Measurements from ENCODE around the gene EYA2. TPM values are rescaled to one million over a fixed set of nuclear protein-coding genes. Genes with fewer than 3 reads are reported as not detected.

Gene EYA2
- total RNA-seq, 1 donor from 2014 or later = not detected

DNA sequence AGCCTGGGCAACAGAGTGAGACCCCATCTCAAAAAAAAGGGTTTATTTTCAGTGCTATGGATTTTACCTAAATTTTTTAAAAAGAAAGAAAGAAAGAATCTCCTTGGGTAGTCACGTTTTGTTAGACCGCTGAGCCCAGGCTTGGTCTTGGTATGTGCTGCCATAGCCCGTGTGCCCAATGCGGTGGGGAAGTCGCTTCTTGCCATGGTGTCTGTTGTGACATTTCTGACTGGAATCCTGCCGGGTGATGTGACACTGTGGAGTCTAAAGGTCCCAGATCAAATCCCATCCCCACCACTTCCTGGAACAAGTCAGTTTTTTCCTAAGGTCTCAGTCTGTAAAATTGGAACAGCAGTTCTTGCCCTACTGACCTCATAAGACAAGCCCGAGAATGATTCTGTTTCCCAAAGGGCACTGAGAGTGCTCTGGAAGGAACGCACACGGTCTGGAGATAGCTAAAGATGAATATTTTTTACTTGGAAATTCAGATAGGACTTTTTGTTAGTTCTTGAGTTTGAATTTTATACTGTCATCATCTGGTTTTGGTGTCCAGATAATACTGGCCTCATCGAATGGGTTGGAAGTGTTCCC, 225.8 kb downstream of the EYA2 start:
- Histone ChIP-seq H3K27me3 (ENCODE audit: control insufficient read depth, insufficient read depth, low read length) (no peaks in the 10 kb centered on the region), H3K36me3 (ENCODE audit: control insufficient read depth, insufficient read depth, low read length) (no peaks in the 10 kb centered on the region), H3K4me3 (ENCODE audit: low read depth, low read length) (no peak overlapping the region)
- TF ChIP-seq, protein P1, sequence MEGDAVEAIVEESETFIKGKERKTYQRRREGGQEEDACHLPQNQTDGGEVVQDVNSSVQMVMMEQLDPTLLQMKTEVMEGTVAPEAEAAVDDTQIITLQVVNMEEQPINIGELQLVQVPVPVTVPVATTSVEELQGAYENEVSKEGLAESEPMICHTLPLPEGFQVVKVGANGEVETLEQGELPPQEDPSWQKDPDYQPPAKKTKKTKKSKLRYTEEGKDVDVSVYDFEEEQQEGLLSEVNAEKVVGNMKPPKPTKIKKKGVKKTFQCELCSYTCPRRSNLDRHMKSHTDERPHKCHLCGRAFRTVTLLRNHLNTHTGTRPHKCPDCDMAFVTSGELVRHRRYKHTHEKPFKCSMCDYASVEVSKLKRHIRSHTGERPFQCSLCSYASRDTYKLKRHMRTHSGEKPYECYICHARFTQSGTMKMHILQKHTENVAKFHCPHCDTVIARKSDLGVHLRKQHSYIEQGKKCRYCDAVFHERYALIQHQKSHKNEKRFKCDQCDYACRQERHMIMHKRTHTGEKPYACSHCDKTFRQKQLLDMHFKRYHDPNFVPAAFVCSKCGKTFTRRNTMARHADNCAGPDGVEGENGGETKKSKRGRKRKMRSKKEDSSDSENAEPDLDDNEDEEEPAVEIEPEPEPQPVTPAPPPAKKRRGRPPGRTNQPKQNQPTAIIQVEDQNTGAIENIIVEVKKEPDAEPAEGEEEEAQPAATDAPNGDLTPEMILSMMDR (IDR thresholded peaks at IDR 0.05; ENCODE audit: insufficient read depth, low read length, poor library complexity, severe bottlenecking) = no peak
- DNase-seq (ENCODE audit: low read depth) = no peak

DNA sequence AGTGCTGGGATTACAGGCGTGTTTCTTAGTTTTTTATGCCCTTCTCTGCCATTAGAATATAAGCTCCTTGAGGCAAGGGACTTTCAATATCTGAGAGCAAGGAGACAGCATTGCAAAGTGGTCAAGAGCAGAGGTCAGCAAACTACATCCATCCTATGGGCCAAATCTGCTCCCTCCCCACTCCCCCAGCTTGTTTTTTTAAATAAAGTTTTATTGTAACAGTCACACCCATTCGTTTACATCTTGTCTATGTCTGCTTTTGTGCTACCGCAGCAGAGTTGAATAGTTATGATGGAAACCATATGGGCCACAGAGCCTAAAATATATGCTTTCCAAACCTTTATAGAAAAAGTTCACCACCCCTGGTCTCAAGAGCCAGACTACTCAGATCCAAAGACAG, 227.9 kb downstream of the EYA2 start:
- no peak overlapping the region for H3K4me3 ChIP-seq (ENCODE audit: low read depth, low read length)
- TF ChIP-seq, protein P1 (IDR thresholded peaks at IDR 0.05; ENCODE audit: insufficient read depth, low read length, poor library complexity, severe bottlenecking) = no peak
- no peak for DNase-seq (ENCODE audit: low read depth)
- H3K27me3 ChIP-seq (ENCODE audit: control insufficient read depth, insufficient read depth, low read length) = no peaks in the 10 kb centered on the region
- H3K36me3 ChIP-seq (ENCODE audit: control insufficient read depth, insufficient read depth, low read length) = no peaks in the 10 kb centered on the region

DNA sequence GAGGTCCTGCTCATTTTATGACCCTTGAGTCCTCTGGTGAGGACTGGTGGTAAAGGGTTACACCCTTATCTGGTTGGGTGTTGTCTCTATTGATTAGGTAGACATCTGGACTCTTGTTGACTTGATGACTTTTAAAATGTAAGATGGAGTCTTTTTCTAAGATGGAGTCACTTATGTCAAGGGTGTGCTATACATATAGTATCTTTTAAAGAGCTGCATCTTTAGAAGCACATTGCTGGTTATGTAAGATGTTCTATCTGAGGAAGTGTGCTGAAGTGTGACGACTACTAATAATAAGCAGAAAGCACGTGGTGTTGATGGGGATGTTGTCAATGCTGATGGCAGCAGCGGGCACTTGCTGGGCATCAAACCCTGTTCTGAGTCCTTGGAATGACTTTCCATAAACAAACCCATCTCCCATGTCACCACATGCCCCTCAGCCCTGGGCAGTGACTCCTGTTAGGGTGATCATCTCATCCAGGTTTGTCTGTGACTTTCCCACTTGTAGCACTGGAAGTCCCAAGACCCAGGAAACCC, 229.6 kb downstream of the EYA2 start:
- DNase-seq (ENCODE audit: low read depth) = no peak
- H3K36me3 ChIP-seq (ENCODE audit: control insufficient read depth, insufficient read depth, low read length) = no peaks in the 10 kb centered on the region
- H3K4me3 ChIP-seq (ENCODE audit: low read depth, low read length) = no peak overlapping the region
- TF ChIP-seq, protein P1 (IDR thresholded peaks at IDR 0.05; ENCODE audit: insufficient read depth, low read length, poor library complexity, severe bottlenecking) = no peak
- no peaks in the 10 kb centered on the region for H3K27me3 ChIP-seq (ENCODE audit: control insufficient read depth, insufficient read depth, low read length)

DNA sequence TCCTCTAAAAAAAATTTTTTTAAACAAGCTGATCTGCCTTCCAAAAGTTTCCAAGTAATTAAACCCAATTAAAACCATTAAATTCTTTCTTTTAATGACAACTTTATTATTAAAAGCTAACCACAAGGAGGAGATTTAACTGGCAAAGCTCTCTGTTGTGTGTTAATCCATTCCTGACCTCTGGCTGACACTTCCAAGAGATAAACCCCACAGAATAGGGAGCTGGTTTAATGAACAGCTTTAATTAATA, 230.8 kb downstream of the EYA2 start:
- TF ChIP-seq, protein P1 (IDR thresholded peaks at IDR 0.05; ENCODE audit: insufficient read depth, low read length, poor library complexity, severe bottlenecking) = no peak
- H3K36me3 ChIP-seq (ENCODE audit: control insufficient read depth, insufficient read depth, low read length) = no peaks in the 10 kb centered on the region
- no peak for DNase-seq (ENCODE audit: low read depth)
- no peaks in the 10 kb centered on the region for H3K27me3 ChIP-seq (ENCODE audit: control insufficient read depth, insufficient read depth, low read length)
- H3K4me3 ChIP-seq (ENCODE audit: low read depth, low read length) = no peak overlapping the region

DNA sequence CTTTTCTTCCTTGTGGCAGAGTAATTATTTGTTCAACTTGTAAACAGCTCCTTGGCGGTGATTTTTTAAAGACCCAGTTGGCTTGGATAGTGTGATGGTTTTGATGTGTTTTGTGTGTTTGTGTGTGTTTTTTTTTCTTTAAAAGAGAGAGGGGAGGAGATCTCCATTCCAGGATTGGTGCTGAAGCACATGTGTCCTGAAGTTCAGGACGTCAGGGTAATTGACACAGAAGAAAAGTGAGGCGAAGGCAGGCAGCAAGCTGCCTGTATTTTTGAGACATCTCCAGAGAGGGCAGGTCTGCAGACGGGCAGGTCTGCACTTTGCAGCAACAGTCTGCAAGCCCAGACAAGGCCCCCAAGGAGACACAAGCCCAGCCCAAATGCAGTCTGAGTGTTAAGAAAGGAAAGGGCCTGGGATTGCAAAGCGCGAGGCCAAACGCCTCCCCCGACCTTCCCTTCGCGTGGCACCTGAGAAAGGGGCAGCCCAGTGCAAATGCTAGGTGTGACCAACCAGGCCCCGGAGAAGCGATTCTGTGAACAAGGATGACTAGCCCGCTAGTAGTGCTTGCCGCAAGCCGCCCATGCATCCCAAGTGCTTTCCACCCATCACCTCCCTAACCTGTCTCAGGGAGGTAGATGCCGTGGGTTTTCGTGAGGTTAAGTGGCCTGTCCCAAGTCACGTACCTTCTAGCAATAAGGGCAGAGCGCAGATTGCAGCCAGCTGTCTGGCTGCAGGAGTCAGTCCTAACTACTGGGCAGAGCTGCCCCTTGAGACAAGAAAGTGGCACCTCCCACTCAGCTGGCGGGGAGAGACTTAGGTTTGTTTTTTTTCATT, 231.3 kb downstream of the EYA2 start:
- H3K27me3 ChIP-seq (ENCODE audit: control insufficient read depth, insufficient read depth, low read length) = no peaks in the 10 kb centered on the region
- no peak for DNase-seq (ENCODE audit: low read depth)
- H3K4me3 ChIP-seq (ENCODE audit: low read depth, low read length) = no peak overlapping the region
- TF ChIP-seq, protein P1 (IDR thresholded peaks at IDR 0.05; ENCODE audit: insufficient read depth, low read length, poor library complexity, severe bottlenecking) = no peak
- H3K36me3 ChIP-seq (ENCODE audit: control insufficient read depth, insufficient read depth, low read length) = no peaks in the 10 kb centered on the region

Measured in kidney epithelial cell (primary cell).